HEK293T (cell line): Measurements from ENCODE around the gene GALNT18.

Experiments
- ARNT ChIP-seq: fragments of 450-650 bp; IDR thresholded peaks from 2 replicates; pipeline ENCODE4 v1.6.1; 2017; ENCODE audit warnings: mild to moderate bottlenecking
- BHLHE40 ChIP-seq: fragments of 450-650 bp; IDR thresholded peaks from 2 replicates; pipeline ENCODE4 v1.6.1; 2016; ENCODE audit warnings: mild to moderate bottlenecking, moderate library complexity, borderline replicate concordance
- ELF4 ChIP-seq: fragments of 450-650 bp; IDR thresholded peaks from 2 replicates; pipeline ENCODE4 v1.6.1; 2017; ENCODE audit warnings: antibody characterized with exemption
- FOXA1 ChIP-seq: fragments of 450-650 bp; IDR thresholded peaks from 2 replicates; pipeline ENCODE4 v1.6.1; 2016; ENCODE audit warnings: mild to moderate bottlenecking
- FOXK2 ChIP-seq: fragments of 450-650 bp; IDR thresholded peaks from 2 replicates; pipeline ENCODE4 v1.6.1; 2016; ENCODE audit warnings: mild to moderate bottlenecking
- FOXM1 ChIP-seq: fragments of 450-650 bp; IDR thresholded peaks from 2 replicates; pipeline ENCODE4 v1.6.1; 2017; ENCODE audit warnings: mild to moderate bottlenecking, borderline replicate concordance
- HDGF ChIP-seq: fragments of 450-650 bp; IDR thresholded peaks from 2 replicates; pipeline ENCODE4 v1.6.1; 2017; ENCODE audit warnings: antibody characterized with exemption, borderline replicate concordance
- LEF1 ChIP-seq: fragments of 450-650 bp; IDR thresholded peaks from 2 replicates; pipeline ENCODE4 v1.6.1; 2017; ENCODE audit warnings: mild to moderate bottlenecking, borderline replicate concordance
- SP1 ChIP-seq: fragments of 450-650 bp; IDR thresholded peaks from 2 replicates; pipeline ENCODE4 v1.6.1; 2017
- SUZ12 ChIP-seq: fragments of 450-650 bp; IDR thresholded peaks from 2 replicates; pipeline ENCODE4 v1.6.1; 2016; ENCODE audit warnings: mild to moderate bottlenecking
- TARDBP ChIP-seq: fragments of 450-650 bp; IDR thresholded peaks from 2 replicates; pipeline ENCODE4 v1.6.1; 2016
- ZNF384 ChIP-seq: fragments of 450-650 bp; IDR thresholded peaks from 2 replicates; pipeline ENCODE4 v1.6.1; 2016
- TF ChIP-seq, protein P1 (sequence below): fragments of 450-650 bp; IDR thresholded peaks from 2 replicates; pipeline ENCODE4 v1.6.1; 2016

GRCh38 chr11:11499300-11499699, 122.5 kb downstream of the GALNT18 start:
- TF ChIP-seq FOXA1 (no peak), HDGF (no peak), SUZ12 (no peak), TARDBP (no peak), ELF4 (no peak), FOXM1 (no peak), BHLHE40 (no peak), SP1 (no peak), LEF1 (no peak), ARNT (no peak), FOXK2 (no peak), ZNF384 (no peak)
- TF ChIP-seq, protein P1, sequence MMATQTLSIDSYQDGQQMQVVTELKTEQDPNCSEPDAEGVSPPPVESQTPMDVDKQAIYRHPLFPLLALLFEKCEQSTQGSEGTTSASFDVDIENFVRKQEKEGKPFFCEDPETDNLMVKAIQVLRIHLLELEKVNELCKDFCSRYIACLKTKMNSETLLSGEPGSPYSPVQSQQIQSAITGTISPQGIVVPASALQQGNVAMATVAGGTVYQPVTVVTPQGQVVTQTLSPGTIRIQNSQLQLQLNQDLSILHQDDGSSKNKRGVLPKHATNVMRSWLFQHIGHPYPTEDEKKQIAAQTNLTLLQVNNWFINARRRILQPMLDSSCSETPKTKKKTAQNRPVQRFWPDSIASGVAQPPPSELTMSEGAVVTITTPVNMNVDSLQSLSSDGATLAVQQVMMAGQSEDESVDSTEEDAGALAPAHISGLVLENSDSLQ = no peak
